GM21526 (cell line): ENCODE results near the gene ZNF77.
A peak's percentile ranks its signal among the peaks of the same experiment; 100 is the strongest.
"Not testable (repeated sequence)": the region's sequence is repeated elsewhere in the genome, so short reads cannot be mapped to it uniquely, and the experiment has no call there.

Source experiments
- ATAC-seq: cut with Tn5 transposase; IDR thresholded peaks from one replicate; pipeline ENCODE4 v1.9.1; 2021; ENCODE audit warnings: moderate library complexity; ENCODE audit not compliant: unreplicated experiment, low FRiP score

Gene ZNF77

DNA sequence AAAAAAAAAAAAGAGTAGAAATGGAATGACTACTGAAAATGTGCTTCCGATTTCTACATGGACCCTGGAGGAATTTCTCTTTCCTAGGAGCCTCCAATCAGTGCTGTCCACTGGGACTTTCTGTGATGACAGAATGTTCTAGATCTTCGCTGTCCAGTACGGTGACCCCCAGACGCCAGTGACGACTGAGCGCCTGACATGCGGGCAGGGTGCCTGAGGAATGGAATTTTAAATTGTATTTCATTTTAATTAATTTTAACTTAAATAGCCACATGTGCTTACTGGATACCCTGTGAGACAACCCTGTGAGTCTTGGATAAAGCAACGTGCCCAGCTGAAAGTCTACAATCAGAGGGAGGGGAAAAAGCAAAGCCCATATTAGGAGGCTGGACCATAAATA, 28.5 kb upstream of the ZNF77 start:
- ATAC-seq = no peak

DNA sequence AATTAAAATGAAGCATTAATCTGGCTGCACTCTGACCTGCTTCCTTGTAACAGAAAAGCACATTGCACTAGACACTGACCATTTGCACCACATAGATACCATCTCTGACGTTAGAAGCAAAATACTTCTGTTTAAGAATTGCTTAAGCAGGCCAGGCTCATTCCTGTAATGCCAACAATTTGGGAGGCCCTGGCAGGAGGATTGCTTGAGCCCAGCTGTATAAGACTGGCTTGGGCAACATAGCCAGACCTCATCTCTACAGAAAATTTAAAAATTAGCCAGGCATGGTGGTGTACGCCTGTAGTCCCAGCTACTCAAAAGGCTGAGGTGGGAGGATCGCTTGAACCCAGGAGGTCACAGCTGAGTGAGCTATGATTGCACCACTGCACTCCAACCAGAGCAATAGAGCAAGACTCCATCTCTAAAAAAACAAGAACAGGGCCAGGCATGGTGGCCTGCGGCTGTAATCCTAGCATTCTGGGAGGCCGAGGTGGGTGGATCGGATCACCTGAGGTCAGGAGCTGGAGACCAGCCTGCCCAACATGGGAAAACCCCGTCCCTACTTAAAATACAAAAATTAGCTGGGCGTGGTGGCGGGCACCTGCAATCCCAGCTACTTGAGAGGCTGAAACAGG, 25.5 kb upstream of the ZNF77 start:
- ATAC-seq = no peak

DNA sequence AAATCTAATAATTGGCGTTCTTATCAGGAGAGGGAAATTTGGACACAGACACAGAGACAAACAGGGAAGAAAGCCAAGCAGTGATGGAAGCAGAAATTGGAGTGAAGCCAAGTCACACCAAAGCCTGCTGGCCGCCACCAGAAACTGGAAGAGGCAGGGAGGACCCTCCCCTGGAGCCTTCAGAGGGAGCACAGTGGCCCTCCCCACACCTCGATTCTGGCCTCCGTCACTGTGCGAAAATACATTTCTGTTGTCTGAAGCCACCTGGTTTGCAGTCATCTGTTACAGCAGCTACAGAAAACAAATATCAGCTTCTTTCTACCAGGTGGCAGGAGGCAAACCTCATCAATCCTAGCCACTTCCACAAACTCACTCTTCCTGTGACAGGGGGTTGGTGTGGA, 24.3 kb upstream of the ZNF77 start:
- no peak for ATAC-seq

DNA sequence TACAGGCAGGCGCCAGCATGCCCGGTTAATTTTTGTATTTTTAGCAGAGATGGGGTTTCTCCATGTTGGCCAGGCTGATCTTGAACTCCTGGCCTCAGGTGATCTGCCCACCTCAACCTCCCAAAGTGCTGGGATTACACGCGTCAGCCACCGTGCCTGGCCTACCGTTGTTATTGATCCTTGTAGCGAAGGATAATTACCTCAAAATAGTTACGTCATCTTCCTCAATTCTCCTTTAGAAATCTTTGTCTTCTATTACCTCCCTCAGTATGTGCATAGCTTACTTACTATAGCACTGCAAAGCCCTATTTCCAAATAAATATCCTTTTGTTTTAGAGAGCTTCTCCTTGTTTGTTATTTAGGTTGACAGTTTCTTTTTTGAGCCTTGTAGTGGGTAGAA, 23.2 kb upstream of the ZNF77 start:
- no peak for ATAC-seq

DNA sequence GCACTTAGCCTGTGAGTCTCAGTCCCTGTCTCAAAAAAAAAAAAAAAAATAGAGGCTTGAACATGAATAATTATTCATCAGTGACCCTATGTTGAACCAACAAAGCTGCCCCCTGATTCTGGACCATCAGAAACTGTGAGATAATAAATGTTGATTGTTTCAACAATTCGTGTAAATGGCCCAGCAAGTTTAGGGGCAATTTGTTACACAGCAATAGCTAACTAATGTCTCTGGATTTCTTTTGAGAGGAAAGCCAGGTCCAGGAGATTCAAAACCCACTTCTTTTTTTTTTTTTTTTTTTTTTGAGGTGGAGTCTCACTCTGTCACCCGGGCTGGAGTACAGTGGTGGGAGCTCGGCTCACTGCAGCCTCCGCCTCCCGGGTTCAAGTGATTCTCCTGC, 20.1 kb upstream of the ZNF77 start:
- ATAC-seq = no peak

DNA sequence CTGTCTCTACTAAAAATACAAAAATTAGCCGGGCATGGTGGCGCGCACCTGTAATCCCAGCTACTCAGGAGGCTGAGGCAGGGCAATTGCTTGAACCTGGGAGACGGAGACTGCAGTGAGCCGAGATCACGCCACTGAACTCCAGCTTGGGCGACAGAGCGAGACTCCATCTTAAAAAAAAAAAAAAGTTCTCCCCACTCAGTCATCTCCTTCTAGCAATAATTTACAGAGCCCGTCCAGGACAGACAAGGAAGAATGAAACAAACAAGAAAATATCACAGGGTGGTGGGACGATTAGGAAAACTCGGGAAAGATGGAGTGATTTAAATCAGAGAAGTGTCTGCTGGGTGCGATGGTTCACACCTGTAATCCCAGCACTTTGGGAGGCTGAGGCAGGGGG, 18.9 kb upstream of the ZNF77 start:
- ATAC-seq = not testable (repeated sequence)

GRCh38 chr19:2963122-2963521, 18.4 kb upstream of the ZNF77 start:
- ATAC-seq = no peak

- ATAC-seq = no peak
Observed at GRCh38 chr19:2962018-2962670, 17.4 kb upstream of the ZNF77 start.

DNA sequence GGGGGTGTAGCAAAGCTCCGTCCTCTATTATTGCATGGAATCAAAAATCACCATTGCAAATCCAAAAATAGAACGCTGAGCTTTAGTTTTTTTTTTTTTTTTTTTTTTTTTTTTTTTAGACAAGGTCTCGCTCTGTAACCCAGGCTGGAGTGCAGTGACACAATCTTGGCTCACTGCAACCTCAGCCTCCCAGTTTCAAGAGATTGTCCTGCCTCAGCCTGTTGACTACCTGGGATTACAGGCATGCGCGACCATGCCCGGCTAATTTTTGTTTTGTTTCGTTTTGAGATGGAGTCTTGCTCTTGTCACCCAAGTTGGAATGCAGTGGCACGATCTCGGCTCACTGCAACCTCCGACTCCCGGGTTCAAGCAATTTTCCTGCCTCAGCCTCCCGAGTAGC, 15.3 kb upstream of the ZNF77 start:
- no peak for ATAC-seq

DNA sequence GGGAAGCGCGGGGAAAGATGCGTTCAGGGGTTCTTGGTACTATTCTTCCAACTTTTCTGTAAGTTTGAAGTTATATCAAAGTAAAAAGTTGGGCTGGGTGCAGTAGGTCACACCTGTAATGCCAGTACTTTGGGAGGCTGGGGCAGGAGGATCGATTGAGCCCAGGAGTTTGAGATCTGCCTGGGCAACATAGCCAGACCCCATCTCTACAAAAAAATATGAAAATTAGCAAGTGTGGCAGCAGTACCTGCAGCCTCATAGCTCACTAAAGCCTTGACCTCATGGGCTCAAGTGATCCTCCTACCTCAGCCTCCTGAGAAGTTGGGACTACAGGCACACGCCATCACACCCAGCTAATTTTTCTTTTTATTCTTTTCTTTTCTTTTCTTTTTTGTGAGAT, 12.4 kb upstream of the ZNF77 start:
- no peak for ATAC-seq

GRCh38 chr19:2952953-2953481, 8.2 kb upstream of the ZNF77 start:
- ATAC-seq = no peak

DNA sequence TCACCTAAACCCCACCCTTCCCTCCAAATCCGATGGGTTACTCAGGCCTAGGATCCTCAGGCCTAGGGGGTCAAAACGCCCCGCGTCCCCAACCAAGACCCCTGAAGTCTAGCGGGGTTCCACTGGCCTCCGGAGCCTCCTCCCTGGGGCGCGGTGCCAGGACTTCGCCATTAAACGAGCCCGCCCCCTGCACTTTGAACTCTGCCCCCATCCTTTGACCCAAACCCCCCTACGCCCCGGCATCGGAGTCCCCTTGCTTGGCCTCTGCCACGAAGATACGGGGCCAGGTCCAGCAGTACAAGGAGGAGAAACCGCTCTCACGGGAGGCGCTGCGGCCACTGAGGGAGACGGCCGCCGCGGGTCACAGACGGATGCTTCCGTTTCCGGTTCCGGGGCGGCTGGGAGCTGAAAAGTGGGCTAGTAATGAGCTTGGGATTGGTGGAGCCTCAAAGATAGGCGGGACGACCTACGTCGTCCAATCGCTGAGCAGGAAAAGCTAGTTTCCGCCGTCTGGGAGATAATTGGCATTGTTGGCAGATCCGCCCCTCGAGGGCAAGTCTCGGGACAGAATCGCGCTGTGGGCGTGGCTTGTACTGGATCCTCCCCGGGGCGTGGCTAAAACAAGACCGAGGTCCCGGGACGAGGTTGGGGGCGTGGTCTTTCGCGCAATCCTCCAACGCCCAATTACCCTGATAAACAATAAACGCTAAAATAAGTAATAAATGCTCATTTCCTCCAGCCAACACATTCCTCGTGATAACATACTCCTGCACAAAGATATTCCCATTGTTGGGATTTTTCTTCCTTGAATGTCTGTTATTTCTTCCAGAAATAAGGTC, 5.7 kb upstream of the ZNF77 start:
- peak; percentile 84 for ATAC-seq

DNA sequence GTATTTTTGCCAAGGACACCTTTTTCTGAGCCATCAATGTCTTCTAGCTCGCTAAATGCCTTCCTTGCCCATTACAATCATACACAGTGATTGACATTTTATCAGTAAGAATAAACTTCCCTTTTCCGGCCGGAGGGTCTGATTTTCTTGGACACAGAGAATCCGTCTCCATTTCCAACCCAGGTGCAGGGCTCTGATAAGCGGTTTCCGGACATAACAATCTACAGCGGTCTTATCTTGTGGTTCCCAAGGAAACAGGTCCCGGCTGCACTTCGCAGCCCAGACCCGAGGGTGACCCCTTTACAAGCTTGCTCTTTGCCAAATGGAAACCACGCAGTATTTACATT, 5.1 kb upstream of the ZNF77 start:
- peak; percentile 2 for ATAC-seq

DNA sequence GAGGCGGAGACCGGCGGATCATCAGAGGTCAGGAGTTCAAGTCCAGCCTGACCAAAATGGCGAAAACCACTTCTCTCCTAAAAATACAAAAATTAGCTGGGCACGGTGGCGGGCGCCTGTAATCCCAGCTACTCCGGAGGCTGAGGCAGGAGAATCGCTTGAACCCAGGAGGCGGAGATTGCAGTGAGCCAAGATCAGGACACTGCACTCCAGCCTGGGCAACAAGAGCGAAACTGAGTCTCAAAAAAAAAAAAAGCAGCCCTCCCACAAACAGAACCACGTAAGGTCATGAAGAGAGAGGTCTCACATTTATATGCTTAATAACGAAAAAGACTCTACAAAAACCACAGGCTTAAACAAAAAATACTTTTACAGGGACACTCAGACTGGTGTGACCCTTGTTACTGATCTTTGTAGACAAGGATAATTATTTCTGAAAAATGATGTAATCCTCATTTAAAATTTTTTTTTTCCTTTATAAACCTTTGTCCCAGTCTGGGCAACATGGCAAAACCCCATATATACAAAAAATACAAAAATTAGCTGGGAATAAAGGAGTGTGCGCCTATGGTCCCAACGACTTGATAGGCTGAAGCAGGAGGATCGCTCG, 909 bp upstream of the ZNF77 start:
- ATAC-seq = no peak

DNA sequence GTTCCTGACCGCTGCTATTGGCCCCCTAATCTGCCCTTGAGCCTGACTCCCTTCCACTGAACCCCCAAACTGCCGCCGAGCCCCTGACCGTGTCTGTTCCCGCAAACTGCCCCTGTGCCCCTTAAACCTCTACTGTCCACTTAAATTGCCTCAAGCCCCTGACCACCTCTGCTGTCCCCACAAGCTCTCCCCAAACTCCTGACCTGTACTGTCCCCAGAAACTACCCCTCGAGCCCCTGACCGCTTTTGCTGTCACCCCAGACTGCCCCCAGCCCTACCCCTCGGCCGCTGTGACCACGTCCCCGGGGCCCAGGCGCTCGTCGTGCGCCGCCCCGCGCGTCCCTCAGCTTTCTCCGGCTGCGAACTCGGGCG, 382 bp downstream of the ZNF77 start:
- ATAC-seq = no peak

DNA sequence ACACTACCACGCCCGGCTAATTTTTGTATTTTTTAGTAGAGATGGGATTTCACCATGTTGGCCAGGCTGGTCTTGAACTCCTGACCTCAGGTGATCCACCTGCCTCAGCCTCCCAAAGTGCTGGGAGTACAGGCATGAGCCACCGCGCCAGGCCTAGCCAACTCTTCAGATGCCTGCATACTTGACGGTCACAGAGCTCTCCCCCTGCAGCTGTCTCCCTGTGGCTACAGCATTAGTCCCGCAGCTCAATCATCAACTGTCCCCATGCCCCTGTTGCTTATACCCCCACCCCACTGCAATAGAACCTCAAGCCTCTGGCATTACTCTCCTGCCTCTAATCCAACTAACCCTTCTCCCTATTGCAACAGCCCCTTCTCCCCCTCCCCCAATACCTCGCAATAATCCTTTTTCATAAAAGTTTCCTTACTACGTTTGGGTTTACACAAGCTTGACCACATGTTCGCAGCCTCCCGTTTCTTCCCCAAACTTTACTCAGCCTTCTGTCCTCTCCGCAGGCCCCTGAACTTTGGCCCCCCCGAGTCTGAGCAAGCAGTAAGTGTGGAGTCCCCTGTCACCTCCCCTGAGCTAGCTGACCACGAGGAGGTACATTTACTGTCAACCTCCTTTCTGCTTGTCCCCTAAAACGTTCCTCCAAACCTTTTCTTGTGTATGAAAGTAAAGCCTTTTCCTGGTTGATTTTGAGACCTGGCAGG, 1.7 kb downstream of the ZNF77 start:
- ATAC-seq = no peak

- not testable (repeated sequence) for ATAC-seq
Observed at GRCh38 chr19:2935863-2936262, 8.9 kb downstream of the ZNF77 start.

GRCh38 chr19:2933490-2933910, 11.3 kb downstream of the ZNF77 start:
- ATAC-seq = no peak

GRCh38 chr19:2927032-2927430, 17.7 kb downstream of the ZNF77 start:
- no peak for ATAC-seq

DNA sequence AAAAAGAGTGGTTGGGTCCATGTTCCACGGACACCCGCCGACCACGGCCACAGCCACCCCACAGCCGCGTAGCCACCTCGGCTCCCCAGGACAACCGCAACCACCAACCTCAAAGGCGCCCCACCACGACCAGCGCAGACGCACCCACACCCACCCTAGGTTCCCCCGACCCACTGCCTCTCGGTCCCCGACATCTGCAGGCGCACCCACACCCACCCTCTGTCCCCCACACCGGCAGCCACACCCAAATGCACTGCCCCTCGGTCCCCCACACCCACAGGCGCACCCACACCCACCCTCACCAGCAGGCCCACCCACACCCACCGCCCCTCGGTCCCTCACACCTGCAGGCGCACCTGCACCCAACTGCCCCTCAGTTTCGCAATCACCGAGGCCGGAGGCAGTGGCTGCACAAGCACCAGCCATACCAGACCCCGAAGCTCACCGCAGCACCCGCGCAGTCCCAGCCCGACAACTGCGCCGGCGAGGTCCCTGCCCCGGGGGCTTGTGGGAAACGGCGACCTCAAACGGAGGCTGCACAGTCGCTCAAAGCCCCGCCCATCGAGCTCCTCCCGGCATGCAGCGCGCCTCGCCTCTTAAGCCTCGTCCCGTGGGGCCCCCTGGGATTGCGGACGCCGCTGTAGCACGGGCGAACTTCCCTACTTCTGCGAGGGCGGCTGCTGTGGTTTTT, 18.3 kb downstream of the ZNF77 start:
- no peak for ATAC-seq
